HL-60/S4 treated with retinoic acid at 250 ng/mL for 4 days and 3 days (cell line): ENCODE measurements around the gene TNNT2.

ENCODE experiments used
- in situ Hi-C: fragments of 300-500 bp; cut with MboI; formaldehyde crosslinking; loops from 2 replicates; pipeline ENCODE4 v1.7.0; 2022; ENCODE audit warnings: low sequenced_read_pairs

Gene TNNT2

GRCh38 chr1:201377611-201378092 lies at the start of gene TNNT2:
Gene TNNT2, minus strand, starts transcription at chr1:201377680. Its CDS starts 4,426 bp downstream, at chr1:201373254.
- in situ Hi-C loops: no loop called here

- in situ Hi-C loops: no loop called here
These were observed 49.2 kb upstream of the TNNT2 start for GRCh38 chr1:201426479-201427310.

GRCh38 chr1:201424146-201424545 lies 46.7 kb upstream of the TNNT2 start:
- in situ Hi-C loops: no loop called here

GRCh38 chr1:201423655-201424054 lies 46.2 kb upstream of the TNNT2 start:
- in situ Hi-C loops: no loop called here

- in situ Hi-C loops: no loop called here
These were observed 45.1 kb upstream of the TNNT2 start for GRCh38 chr1:201422436-201423030.

- in situ Hi-C loops: no loop called here
These were observed 44.5 kb upstream of the TNNT2 start for GRCh38 chr1:201422026-201422425.

GRCh38 chr1:201421041-201421440 lies 43.6 kb upstream of the TNNT2 start:
- in situ Hi-C loops: no loop called here

- in situ Hi-C loops: no loop called here
These were observed 43.1 kb upstream of the TNNT2 start for GRCh38 chr1:201420608-201421002.

GRCh38 chr1:201419746-201420607 lies 42.5 kb upstream of the TNNT2 start:
- in situ Hi-C loops: no loop called here

- in situ Hi-C loops: no loop called here
These were observed 41.8 kb upstream of the TNNT2 start for GRCh38 chr1:201419256-201419655.

- in situ Hi-C loops: no loop called here
These were observed 41.0 kb upstream of the TNNT2 start for GRCh38 chr1:201418461-201418860.

GRCh38 chr1:201414051-201414738 lies 36.7 kb upstream of the TNNT2 start:
- in situ Hi-C loops: no loop called here

GRCh38 chr1:201411292-201411691 lies 33.8 kb upstream of the TNNT2 start:
- in situ Hi-C loops: no loop called here

GRCh38 chr1:201409440-201409839 lies 32.0 kb upstream of the TNNT2 start:
- in situ Hi-C loops: no loop called here

GRCh38 chr1:201408834-201409200 lies 31.3 kb upstream of the TNNT2 start:
- in situ Hi-C loops: no loop called here

GRCh38 chr1:201408176-201408833 lies 30.8 kb upstream of the TNNT2 start:
- in situ Hi-C loops: no loop called here

- in situ Hi-C loops: no loop called here
These were observed 29.4 kb upstream of the TNNT2 start for GRCh38 chr1:201406831-201407406.

- in situ Hi-C loops: no loop called here
These were observed 28.0 kb upstream of the TNNT2 start for GRCh38 chr1:201405484-201405831.

- in situ Hi-C loops: no loop called here
These were observed 27.4 kb upstream of the TNNT2 start for GRCh38 chr1:201404722-201405483.
